SH-SY5Y (cell line): ENCODE data around the gene GRB10.

ENCODE experiments used
- GATA2 ChIP-seq: IDR thresholded peaks from 2 replicates; pipeline ENCODE4 v1.6.1; 2011; ENCODE audit warnings: mild to moderate bottlenecking, low read depth, low read length
- GATA3 ChIP-seq: IDR thresholded peaks from 2 replicates; pipeline ENCODE4 v1.6.1; 2011; ENCODE audit warnings: low read depth, mild to moderate bottlenecking, low read length, moderate library complexity

The GRB10 gene

GRCh38 chr7:50664461-50664922 is 118.2 kb downstream of the GRB10 start:
- TF ChIP-seq GATA2 (no peak), GATA3 (no peak)

GRCh38 chr7:50663396-50664102 is 119.1 kb downstream of the GRB10 start:
- TF ChIP-seq GATA2 (no peak), GATA3 (no peak)

- no peak for TF ChIP-seq GATA2
- no peak for TF ChIP-seq GATA3
Observed at GRCh38 chr7:50662996-50663395, 119.7 kb downstream of the GRB10 start.

- no peak for TF ChIP-seq GATA3
- TF ChIP-seq GATA2 = no peak
Observed at GRCh38 chr7:50662041-50662694, 120.5 kb downstream of the GRB10 start.

GRCh38 chr7:50661345-50662040 is 121.2 kb downstream of the GRB10 start:
- TF ChIP-seq GATA2 (no peak), GATA3 (no peak)

- TF ChIP-seq GATA2 = no peak
- TF ChIP-seq GATA3 = no peak
Observed at GRCh38 chr7:50660830-50661175, 121.9 kb downstream of the GRB10 start.

- TF ChIP-seq GATA3 (no peak), GATA2 (no peak)
Observed at GRCh38 chr7:50660040-50660829, 122.5 kb downstream of the GRB10 start.

- no peak for TF ChIP-seq GATA3
Observed at GRCh38 chr7:50659329-50659965, 123.2 kb downstream of the GRB10 start.

GRCh38 chr7:50658696-50659095 is 124.0 kb downstream of the GRB10 start:
- TF ChIP-seq GATA2 (no peak), GATA3 (no peak)

GRCh38 chr7:50657912-50658311 is 124.8 kb downstream of the GRB10 start:
- TF ChIP-seq GATA3 (no peak), GATA2 (no peak)

GRCh38 chr7:50657341-50657873 is 125.3 kb downstream of the GRB10 start:
- TF ChIP-seq GATA2 (no peak), GATA3 (no peak)

GRCh38 chr7:50656141-50656895 is 126.4 kb downstream of the GRB10 start:
- TF ChIP-seq GATA2 = no peak
- TF ChIP-seq GATA3 = no peak

GRCh38 chr7:50655490-50655889 is 127.2 kb downstream of the GRB10 start:
- TF ChIP-seq GATA2 (no peak), GATA3 (no peak)
